Activated naive CD8-positive, alpha-beta T cell (primary cell): Measurements from ENCODE around the gene TBC1D2B.
"Not testable (repeated sequence)": the region's sequence is repeated elsewhere in the genome, so short reads cannot be mapped to it uniquely, and the experiment has no call there.

Experiments used
- H3K27ac Mint-ChIP-seq: one replicate; pipeline ENCODE4 v1.8.0; 2021; ENCODE audit warnings: mixed read lengths
- H3K27me3 Mint-ChIP-seq: one replicate; pipeline ENCODE4 v1.8.0; 2021; ENCODE audit warnings: mixed read lengths
- H3K36me3 Mint-ChIP-seq: one replicate; pipeline ENCODE4 v1.8.0; 2021; ENCODE audit warnings: mixed read lengths
- H3K4me1 Mint-ChIP-seq: one replicate; pipeline ENCODE4 v1.8.0; 2021; ENCODE audit warnings: low read depth, mixed read lengths
- H3K4me3 Mint-ChIP-seq: one replicate; pipeline ENCODE4 v1.8.0; 2021; ENCODE audit warnings: mild to moderate bottlenecking, mixed read lengths
- H3K9me3 Mint-ChIP-seq: one replicate; pipeline ENCODE4 v1.8.0; 2021; ENCODE audit warnings: low read depth, mixed read lengths

The TBC1D2B gene

GRCh38 chr15:77993970-77994693, 83.4 kb downstream of the TBC1D2B start:
- not testable (repeated sequence) for H3K9me3 Mint-ChIP-seq, H3K4me3 Mint-ChIP-seq, H3K27me3 Mint-ChIP-seq, H3K27ac Mint-ChIP-seq, H3K36me3 Mint-ChIP-seq
- H3K4me1 Mint-ChIP-seq, result peaks cover 20% of the 10 kb centered on the region

GRCh38 chr15:77993374-77993911, 84.1 kb downstream of the TBC1D2B start:
- H3K36me3 Mint-ChIP-seq, result peaks cover 2% of the 10 kb centered on the region
- H3K9me3 Mint-ChIP-seq, result no peaks in the 10 kb centered on the region
- no peaks in the 10 kb centered on the region for H3K27me3 Mint-ChIP-seq
- peak overlapping the region; percentile 66 for H3K27ac Mint-ChIP-seq
- H3K4me3 Mint-ChIP-seq, result no peak overlapping the region
- H3K4me1 Mint-ChIP-seq, result peaks cover 24% of the 10 kb centered on the region

- H3K4me3 Mint-ChIP-seq, result no peak overlapping the region
- H3K4me1 Mint-ChIP-seq, result peaks cover 24% of the 10 kb centered on the region
- H3K9me3 Mint-ChIP-seq, result no peaks in the 10 kb centered on the region
- peak overlapping the region; percentile 66 for H3K27ac Mint-ChIP-seq
- H3K36me3 Mint-ChIP-seq, result peaks cover 2% of the 10 kb centered on the region
- H3K27me3 Mint-ChIP-seq, result no peaks in the 10 kb centered on the region
Measured at GRCh38 chr15:77992356-77993222, 84.9 kb downstream of the TBC1D2B start.

- not testable (repeated sequence) for H3K36me3 Mint-ChIP-seq, H3K27me3 Mint-ChIP-seq, H3K4me3 Mint-ChIP-seq, H3K9me3 Mint-ChIP-seq
- Mint-ChIP-seq H3K27ac (peak overlapping the region; percentile 41), H3K4me1 (peaks cover 24% of the 10 kb centered on the region)
Measured at GRCh38 chr15:77991658-77992201, 85.8 kb downstream of the TBC1D2B start.

- Mint-ChIP-seq H3K4me1 (peaks cover 24% of the 10 kb centered on the region), H3K9me3 (no peaks in the 10 kb centered on the region), H3K36me3 (no peaks in the 10 kb centered on the region), H3K4me3 (no peak overlapping the region), H3K27ac (no peak overlapping the region), H3K27me3 (no peaks in the 10 kb centered on the region)
Measured at GRCh38 chr15:77991029-77991406, 86.5 kb downstream of the TBC1D2B start.

GRCh38 chr15:77989296-77990143, 88.0 kb downstream of the TBC1D2B start:
- H3K27me3 Mint-ChIP-seq, result no peaks in the 10 kb centered on the region
- H3K4me3 Mint-ChIP-seq, result no peak overlapping the region
- no peaks in the 10 kb centered on the region for H3K36me3 Mint-ChIP-seq
- no peak overlapping the region for H3K27ac Mint-ChIP-seq
- H3K4me1 Mint-ChIP-seq, result peaks cover 24% of the 10 kb centered on the region
- H3K9me3 Mint-ChIP-seq, result no peaks in the 10 kb centered on the region

- H3K36me3 Mint-ChIP-seq, result no peaks in the 10 kb centered on the region
- H3K27me3 Mint-ChIP-seq, result no peaks in the 10 kb centered on the region
- H3K4me1 Mint-ChIP-seq, result peaks cover 19% of the 10 kb centered on the region
- H3K27ac Mint-ChIP-seq, result no peak overlapping the region
- H3K9me3 Mint-ChIP-seq, result no peaks in the 10 kb centered on the region
- no peak overlapping the region for H3K4me3 Mint-ChIP-seq
Measured at GRCh38 chr15:77988347-77989295, 88.9 kb downstream of the TBC1D2B start.

GRCh38 chr15:77987765-77988136, 89.8 kb downstream of the TBC1D2B start:
- not testable (repeated sequence) for H3K4me3 Mint-ChIP-seq, H3K9me3 Mint-ChIP-seq, H3K27me3 Mint-ChIP-seq, H3K27ac Mint-ChIP-seq, H3K36me3 Mint-ChIP-seq
- H3K4me1 Mint-ChIP-seq, result peaks cover 17% of the 10 kb centered on the region

GRCh38 chr15:77986891-77987764, 90.4 kb downstream of the TBC1D2B start:
- no peaks in the 10 kb centered on the region for H3K27me3 Mint-ChIP-seq
- no peaks in the 10 kb centered on the region for H3K9me3 Mint-ChIP-seq
- H3K4me3 Mint-ChIP-seq, result no peak overlapping the region
- no peaks in the 10 kb centered on the region for H3K36me3 Mint-ChIP-seq
- H3K27ac Mint-ChIP-seq, result no peak overlapping the region
- H3K4me1 Mint-ChIP-seq, result peaks cover 17% of the 10 kb centered on the region

GRCh38 chr15:77985931-77986480, 91.5 kb downstream of the TBC1D2B start:
- no peak overlapping the region for H3K27ac Mint-ChIP-seq

GRCh38 chr15:77985031-77985930, 92.2 kb downstream of the TBC1D2B start:
- H3K9me3 Mint-ChIP-seq, result no peaks in the 10 kb centered on the region
- H3K4me3 Mint-ChIP-seq, result no peak overlapping the region
- H3K4me1 Mint-ChIP-seq, result peaks cover 6% of the 10 kb centered on the region
- no peak overlapping the region for H3K27ac Mint-ChIP-seq
- H3K36me3 Mint-ChIP-seq, result no peaks in the 10 kb centered on the region
- H3K27me3 Mint-ChIP-seq, result no peaks in the 10 kb centered on the region

More at GRCh38 chr15:77985931-77986480, 91.5 kb downstream of the TBC1D2B start:
- H3K4me3 Mint-ChIP-seq, result no peak overlapping the region
- H3K4me1 Mint-ChIP-seq, result peaks cover 13% of the 10 kb centered on the region
- H3K27me3 Mint-ChIP-seq, result no peaks in the 10 kb centered on the region
- H3K36me3 Mint-ChIP-seq, result no peaks in the 10 kb centered on the region
- no peaks in the 10 kb centered on the region for H3K9me3 Mint-ChIP-seq

- H3K36me3 Mint-ChIP-seq, result no peaks in the 10 kb centered on the region
- H3K27me3 Mint-ChIP-seq, result no peaks in the 10 kb centered on the region
- H3K4me3 Mint-ChIP-seq, result no peak overlapping the region
- no peaks in the 10 kb centered on the region for H3K9me3 Mint-ChIP-seq
- peaks cover 3% of the 10 kb centered on the region for H3K4me1 Mint-ChIP-seq
- no peak overlapping the region for H3K27ac Mint-ChIP-seq
Measured at GRCh38 chr15:77984446-77984861, 93.1 kb downstream of the TBC1D2B start.
